Adrenal gland (tissue), 12 donors: Measurements from ENCODE around the gene CTCF. TPM values are rescaled to one million over a fixed set of nuclear protein-coding genes. Genes with fewer than 3 reads are reported as not detected.

Experiments used
- DNase-seq, 7 donors: peaks; one replicate each; pipeline ENCODE4 v3.0.0-alpha.2; 2019 to 2020
- H3K27ac ChIP-seq, 5 donors: fragments of 200-600 bp; sonication (generic) in 4 of 5; 1 replicate in 3 of 5; 2 replicates in 2 of 5; pipeline versions ENCODE4 v1.5.1 to v1.8.0; 2016 to 2020; ENCODE audit warnings: mild to moderate bottlenecking in 1 of 5
- H3K27me3 ChIP-seq: fragments of 200-600 bp; 2 replicates; pipeline ENCODE4 v1.8.0; 2021
- H3K36me3 ChIP-seq, 2 donors: fragments of 200-600 bp; replicated peaks in 1 of 2; 1 replicate in 1 of 2; 2 replicates in 1 of 2; pipeline versions ENCODE4 v1.5.1 to v1.8.0; 2018 to 2022
- H3K4me1 ChIP-seq, 2 donors: fragments of 200-600 bp; replicated peaks in 1 of 2; 1 replicate in 1 of 2; 2 replicates in 1 of 2; pipeline versions ENCODE4 v1.5.1 to v1.8.0; 2018 to 2021
- H3K4me3 ChIP-seq, 4 donors: fragments of 200-600 bp; sonication (generic) in 3 of 4; one replicate each; pipeline ENCODE4 v1.5.1; 2016 to 2018
- H3K9me3 ChIP-seq, 3 donors: fragments of 200-600 bp; sonication (generic) in 1 of 3; replicated peaks in 1 of 3; 1 replicate in 2 of 3; 2 replicates in 1 of 3; pipeline versions ENCODE4 v1.5.1 to v1.8.0; 2016 to 2021
- CTCF ChIP-seq, 6 experiments: fragments of 450-650 bp in 4 of 6; fragments of 200-600 bp in 2 of 6; sonication (generic) in 1 of 6; IDR thresholded peaks; 1 replicate in 5 of 6; 2 replicates in 1 of 6; pipeline versions ENCODE4 v1.5.1 to v1.8.0; 2016 to 2021; ENCODE audit warnings: antibody characterized with exemption in 6 of 6, mild to moderate bottlenecking in 2 of 6, moderate library complexity in 1 of 6
- POLR2A ChIP-seq, 2 donors: fragments of 450-650 bp; IDR thresholded peaks; one replicate each; pipeline ENCODE4 v1.6.1; 2017; ENCODE audit warnings: antibody characterized with exemption in 2 of 2, mild to moderate bottlenecking in 2 of 2, moderate library complexity in 1 of 2
- WGBS, 4 donors: extraction: QIAGEN DNeasy Blood & Tissue Kit in 2 of 4; methylation state at CpG; one replicate each; pipeline versions ENCODE4 v1.1.5 to v1.1.7; 2013 to 2017; 5-methylcytosine and 5-hydroxymethylcytosine counted together
- intact Hi-C, 2 donors: fragments of 100-400 bp; cut with DNase I; formaldehyde crosslinking; loops; one replicate each; pipeline versions ENCODE4 v1.14.1 to v1.15.0; 2022 to 2023
- polyA plus RNA-seq, 3 donors: library from polyadenylated mRNA; stranded (reverse); fragments of 200-250 nt in 2 of 3; fragments of 350-450 nt in 1 of 3; fragmentation: Illumina TruSeq in 1 of 3; extraction: RNeasy Lipid Tissue Mini Kit (QIAGEN cat#74804) in 1 of 3; gene quantifications; one replicate each; pipeline ENCODE4 v1.2.3, GENCODE V29; 2013 to 2014
- total RNA-seq, 9 donors: library from RNA; depleted of rRNA in 4 of 9; stranded (reverse); fragments of >200 nt in 4 of 9; fragments of 120-200 nt in 1 of 9; fragmentation: NEBNext Ultra II Directional in 1 of 9; extraction: Animal tissue kit (Norgen Biotek cat#: 25700) in 1 of 9; gene quantifications; one replicate each; pipeline versions ENCODE4 v1.1.0 to v1.2.4, GENCODE V29; 2013 to 2023
- donor health status: healthy with polysubstance abuse.
- donor health status: Bipolar disorder and iron deficiency.
- donor health status: DM: yes; HTN: yes; CAD: no.
- donor health status: DM: no; HTN: no; CAD: no.
- donor health status: DM: no; HTN: no; CAD: no.
- donor health status: DM: yes; HTN: yes; CAD: no.

CTCF gene
- total and polyA plus RNA-seq, 12 donors = 18.4 to 53.5 (median 29.9) TPM

- Histone ChIP-seq H3K4me3 (no peak overlapping the region), H3K27ac (peak overlapping the region in 1 of 5 donors; percentile 53), H3K36me3 (peaks cover 0 to 34% of the 10 kb centered on the region in 2 donors), H3K9me3 (no peaks in the 10 kb centered on the region), H3K4me1 (peaks cover 9 to 27% of the 10 kb centered on the region in 2 donors), H3K27me3 (no peaks in the 10 kb centered on the region)
- WGBS, 4 donors = 75 to 94% (median 81%) methylated on average over 2 to 4 of the region's 4 CpGs
- peak in 1 of 7 donors; percentile 16 for DNase-seq
- TF ChIP-seq CTCF (IDR thresholded peaks at IDR 0.05) = no peak
- intact Hi-C loops = loop anchor here (5.0 kb wide), 2 partner anchors 99 to 109 kb away; partner anchors contain the start of gene CARMIL2 (in 1 of the 2)
Observed at GRCh38 chr16:67548265-67549126, 13.8 kb upstream of the CTCF start.

- H3K4me1 ChIP-seq = peaks cover 9 to 27% of the 10 kb centered on the region in 2 donors
- no peak overlapping the region for H3K4me3 ChIP-seq
- no peaks in the 10 kb centered on the region for H3K9me3 ChIP-seq
- peaks cover 0 to 26% of the 10 kb centered on the region in 2 donors for H3K36me3 ChIP-seq
- no peak overlapping the region for H3K27ac ChIP-seq
- no peak for DNase-seq
- TF ChIP-seq POLR2A (IDR thresholded peaks at IDR 0.05) (no peak), CTCF (IDR thresholded peaks at IDR 0.05) (no peak)
- H3K27me3 ChIP-seq = no peaks in the 10 kb centered on the region
- intact Hi-C loops = loop anchor here (5.0 kb wide), 2 partner anchors 98 to 108 kb away; partner anchors contain the start of gene CARMIL2 (in 1 of the 2)
- 78 to 87% (median 82%) methylated on average over 4 of the region's 4 CpGs for WGBS, 4 donors
Observed at GRCh38 chr16:67549240-67549639, 13.1 kb upstream of the CTCF start.

GRCh38 chr16:67549936-67550335 lies 12.4 kb upstream of the CTCF start:
- DNase-seq = no peak
- intact Hi-C loops = loop anchor here (5.0 kb wide), 2 partner anchors 97 to 107 kb away; partner anchors contain the start of gene CARMIL2 (in 1 of the 2)
- peaks cover 0 to 19% of the 10 kb centered on the region in 2 donors for H3K36me3 ChIP-seq
- H3K27me3 ChIP-seq = no peaks in the 10 kb centered on the region
- H3K9me3 ChIP-seq = no peaks in the 10 kb centered on the region
- H3K27ac ChIP-seq = no peak overlapping the region
- no peak for TF ChIP-seq POLR2A (IDR thresholded peaks at IDR 0.05)
- no peak for TF ChIP-seq CTCF (IDR thresholded peaks at IDR 0.05)
- H3K4me3 ChIP-seq = no peak overlapping the region
- peaks cover 9 to 27% of the 10 kb centered on the region in 2 donors for H3K4me1 ChIP-seq
- 65 to 87% (median 79%) methylated on average over 1 of the region's 1 CpG for WGBS, 4 donors

- peaks cover 0 to 8% of the 10 kb centered on the region in 2 donors for H3K36me3 ChIP-seq
- DNase-seq = no peak
- H3K4me1 ChIP-seq = peaks cover 9 to 30% of the 10 kb centered on the region in 2 donors
- no peak overlapping the region for H3K27ac ChIP-seq
- no peak overlapping the region for H3K4me3 ChIP-seq
- no peak for TF ChIP-seq POLR2A (IDR thresholded peaks at IDR 0.05)
- H3K27me3 ChIP-seq = no peaks in the 10 kb centered on the region
- no peaks in the 10 kb centered on the region for H3K9me3 ChIP-seq
- intact Hi-C loops = no loop called here
- WGBS, 4 donors = 88 to 100% (median 96%) methylated on average over 1 to 2 of the region's 2 CpGs
Observed at GRCh38 chr16:67551091-67551490, 11.2 kb upstream of the CTCF start.
